Sigmoid colon (tissue), 7 donors: Measurements from ENCODE around the gene MAP2. TPM values are rescaled to one million over a fixed set of nuclear protein-coding genes. Genes with fewer than 3 reads are reported as not detected.

ENCODE experiments used
- DNase-seq: peaks from one replicate; pipeline ENCODE4 v3.0.0-alpha.2; 2019
- H3K27ac ChIP-seq, 4 donors: fragments of 200-600 bp; sonication (generic); one replicate each; pipeline ENCODE4 v1.5.1; 2016 to 2019; ENCODE audit warnings: mild to moderate bottlenecking in 1 of 4
- H3K27me3 ChIP-seq, 3 donors: fragments of 200-600 bp; sonication (generic); one replicate each; pipeline ENCODE4 v1.5.1; 2019; ENCODE audit warnings: mild to moderate bottlenecking in 1 of 3
- H3K36me3 ChIP-seq, 4 donors: fragments of 200-600 bp; sonication (generic); one replicate each; pipeline ENCODE4 v1.5.1; 2016 to 2019
- H3K4me1 ChIP-seq, 4 donors: fragments of 200-600 bp; sonication (generic); one replicate each; pipeline ENCODE4 v1.5.1; 2017 to 2019
- H3K4me3 ChIP-seq, 4 donors: fragments of 200-600 bp; sonication (generic); one replicate each; pipeline ENCODE4 v1.5.1; 2017 to 2019; ENCODE audit warnings: mild to moderate bottlenecking in 2 of 4, moderate library complexity in 1 of 4
- H3K9me3 ChIP-seq, 4 donors: fragments of 200-600 bp in 3 of 4; sonication (generic) in 3 of 4; one replicate each; pipeline versions ENCODE4 v1.5.1 to v1.6.1; 2013 to 2019
- CTCF ChIP-seq, 4 experiments: fragments of 450-650 bp in 3 of 4; fragments of 200-600 bp in 1 of 4; IDR thresholded peaks; one replicate each; pipeline ENCODE4 v1.5.1; 2016 to 2019; ENCODE audit warnings: antibody characterized with exemption in 4 of 4, mild to moderate bottlenecking in 3 of 4, moderate library complexity in 2 of 4
- EP300 ChIP-seq, 4 donors: sonication (generic); formaldehyde crosslinking; IDR thresholded peaks; one replicate each; pipeline ENCODE4 v1.6.1; 2017; ENCODE audit warnings: antibody characterized with exemption in 4 of 4
- POLR2A ChIP-seq, 2 donors: fragments of 450-650 bp; IDR thresholded peaks; one replicate each; pipeline ENCODE4 v1.6.1; 2016; ENCODE audit warnings: antibody characterized with exemption in 2 of 2, mild to moderate bottlenecking in 2 of 2, moderate library complexity in 2 of 2
- POLR2AphosphoS5 ChIP-seq, 4 donors: sonication (generic); formaldehyde crosslinking; IDR thresholded peaks; one replicate each; pipeline ENCODE4 v1.6.1; 2017; ENCODE audit warnings: antibody characterized with exemption in 4 of 4
- WGBS, 2 donors: extraction: QIAGEN DNeasy Blood & Tissue Kit; methylation state at CpG; one replicate each; pipeline ENCODE4 v1.1.7; 2013; 5-methylcytosine and 5-hydroxymethylcytosine counted together
- intact Hi-C: fragments of 100-400 bp; cut with DNase I; formaldehyde crosslinking; loops from one replicate; pipeline ENCODE4 v1.15.1; 2023
- polyA plus RNA-seq, 3 donors: library from polyadenylated mRNA; stranded (reverse); fragments of 200-250 nt; gene quantifications; one replicate each; pipeline ENCODE4 v1.2.3, GENCODE V29; 2013
- total RNA-seq, 4 donors: library from RNA; depleted of rRNA; stranded (reverse); fragments of >200 nt; gene quantifications; one replicate each; pipeline ENCODE4 v1.1.0, GENCODE V29; 2016
- donor health status: healthy with polysubstance abuse.
- donor health status: Bipolar disorder and iron deficiency.
- donor health status: healthy.

MAP2 gene
- total and polyA plus RNA-seq, 7 donors: 0.46 to 21.8 (median 8.4) TPM

DNA sequence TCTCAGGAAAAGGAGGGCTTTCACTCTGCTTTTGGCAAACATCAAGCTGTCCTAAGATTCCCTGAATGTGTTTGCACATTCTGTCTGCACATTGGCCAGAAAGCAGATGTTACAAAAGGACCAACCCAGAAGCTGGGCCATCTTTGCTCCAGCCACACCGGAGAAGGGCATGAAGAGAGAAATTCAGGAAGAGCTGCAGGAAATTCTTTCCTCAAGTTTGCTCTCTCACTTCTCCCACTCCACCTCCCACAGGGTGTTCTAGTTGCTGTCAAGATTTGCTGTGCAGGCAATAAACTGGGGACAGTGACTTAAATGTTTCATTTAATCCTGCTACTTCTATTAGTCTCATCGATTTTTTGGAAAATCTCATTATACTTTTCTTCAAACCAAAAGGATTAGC lies 210.1 kb downstream of the MAP2 start:
- H3K27me3 ChIP-seq: no peaks in the 10 kb centered on the region
- no peak for DNase-seq
- H3K9me3 ChIP-seq: no peaks in the 10 kb centered on the region
- intact Hi-C loops: no loop called here
- no peaks in the 10 kb centered on the region for H3K4me1 ChIP-seq
- no peak overlapping the region for H3K4me3 ChIP-seq
- no peaks in the 10 kb centered on the region for H3K36me3 ChIP-seq
- 73% methylated on average over 2 of the region's 2 CpGs for WGBS, 2 donors
- no peak overlapping the region for H3K27ac ChIP-seq
- TF ChIP-seq POLR2AphosphoS5 (IDR thresholded peaks at IDR 0.05): no peak
- TF ChIP-seq POLR2A (IDR thresholded peaks at IDR 0.05): no peak

DNA sequence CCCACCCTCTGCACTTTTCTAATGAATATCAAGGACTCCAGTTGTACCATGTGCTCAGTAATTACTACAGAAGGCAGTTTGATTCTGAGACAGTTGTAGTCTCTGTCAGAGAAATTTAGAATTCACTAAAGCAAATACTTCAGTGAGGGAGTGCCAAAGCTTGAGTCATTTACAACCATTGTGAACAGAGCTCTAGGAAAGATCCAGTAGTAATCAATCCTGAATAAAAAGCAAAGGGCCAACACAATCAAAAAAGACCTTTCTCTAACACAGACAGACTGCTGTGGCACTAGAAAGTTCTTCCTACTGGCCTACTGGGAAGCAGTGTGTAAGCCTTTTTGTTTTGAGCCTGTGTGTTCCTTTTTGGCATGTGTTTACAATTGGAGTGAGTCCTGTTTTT lies 212.2 kb downstream of the MAP2 start:
- Histone ChIP-seq H3K9me3 (no peaks in the 10 kb centered on the region), H3K27me3 (no peaks in the 10 kb centered on the region), H3K4me1 (no peaks in the 10 kb centered on the region), H3K36me3 (no peaks in the 10 kb centered on the region), H3K27ac (no peak overlapping the region), H3K4me3 (no peak overlapping the region)
- intact Hi-C loops: no loop called here
- TF ChIP-seq EP300 (IDR thresholded peaks at IDR 0.05): no peak
- no peak for TF ChIP-seq CTCF (IDR thresholded peaks at IDR 0.05)
- TF ChIP-seq POLR2AphosphoS5 (IDR thresholded peaks at IDR 0.05): no peak
- no peak for TF ChIP-seq POLR2A (IDR thresholded peaks at IDR 0.05)
- DNase-seq: no peak

- WGBS, 2 donors: 44 to 85% methylated on average over 3 of the region's 3 CpGs
- DNase-seq: no peak
- Histone ChIP-seq H3K27ac (no peak overlapping the region), H3K36me3 (no peaks in the 10 kb centered on the region), H3K9me3 (no peaks in the 10 kb centered on the region), H3K4me3 (no peak overlapping the region), H3K4me1 (no peaks in the 10 kb centered on the region), H3K27me3 (no peaks in the 10 kb centered on the region)
- intact Hi-C loops: no loop called here
- TF ChIP-seq EP300 (IDR thresholded peaks at IDR 0.05) (no peak), CTCF (IDR thresholded peaks at IDR 0.05) (no peak), POLR2A (IDR thresholded peaks at IDR 0.05) (no peak), POLR2AphosphoS5 (IDR thresholded peaks at IDR 0.05) (no peak)
These were observed 213.4 kb downstream of the MAP2 start for GRCh38 chr2:209637293-209637692.

GRCh38 chr2:209638346-209638745 lies 214.5 kb downstream of the MAP2 start:
- Histone ChIP-seq H3K27me3 (no peaks in the 10 kb centered on the region), H3K36me3 (no peaks in the 10 kb centered on the region), H3K27ac (no peak overlapping the region), H3K4me1 (no peaks in the 10 kb centered on the region), H3K9me3 (no peaks in the 10 kb centered on the region), H3K4me3 (no peak overlapping the region)
- intact Hi-C loops: no loop called here
- DNase-seq: no peak
- WGBS, 2 donors: 44 to 64% methylated on average over 2 of the region's 2 CpGs
- TF ChIP-seq EP300 (IDR thresholded peaks at IDR 0.05) (no peak), POLR2A (IDR thresholded peaks at IDR 0.05) (no peak), POLR2AphosphoS5 (IDR thresholded peaks at IDR 0.05) (no peak), CTCF (IDR thresholded peaks at IDR 0.05) (no peak)

DNA sequence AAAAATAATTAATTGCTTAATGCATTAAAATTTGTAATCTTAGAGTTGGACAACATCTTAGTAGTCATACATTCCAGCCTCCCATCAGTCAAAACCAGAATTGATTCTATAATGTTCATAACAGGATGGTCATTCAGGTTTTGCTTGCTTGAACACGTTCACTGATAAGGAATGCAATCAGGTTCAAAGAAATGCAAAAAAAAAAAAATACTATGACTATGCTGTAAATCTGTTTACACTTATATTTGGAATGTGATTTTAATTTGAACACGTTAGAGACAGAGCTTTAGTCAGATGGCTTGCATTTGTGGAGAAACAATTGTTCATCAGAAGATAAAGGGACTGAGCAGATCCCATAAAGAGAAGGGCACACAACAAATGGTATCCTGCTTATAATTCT lies 216.5 kb downstream of the MAP2 start:
- no peaks in the 10 kb centered on the region for H3K27me3 ChIP-seq
- intact Hi-C loops: no loop called here
- H3K4me3 ChIP-seq: no peak overlapping the region
- H3K27ac ChIP-seq: no peak overlapping the region
- no peaks in the 10 kb centered on the region for H3K36me3 ChIP-seq
- WGBS, 2 donors: 18 to 63% methylated on average over 2 of the region's 2 CpGs
- H3K4me1 ChIP-seq: no peaks in the 10 kb centered on the region
- no peak for DNase-seq
- TF ChIP-seq CTCF (IDR thresholded peaks at IDR 0.05) (no peak), POLR2AphosphoS5 (IDR thresholded peaks at IDR 0.05) (no peak), POLR2A (IDR thresholded peaks at IDR 0.05) (no peak), EP300 (IDR thresholded peaks at IDR 0.05) (no peak)
- H3K9me3 ChIP-seq: no peaks in the 10 kb centered on the region
